GM21423 (cell line): ENCODE results near the gene TESK2.
"Not testable (repeated sequence)": the region's sequence is repeated elsewhere in the genome, so short reads cannot be mapped to it uniquely, and the experiment has no call there.

Source experiments
- ATAC-seq: cut with Tn5 transposase; IDR thresholded peaks from one replicate; pipeline ENCODE4 v1.9.1; 2021; ENCODE audit warnings: mild to moderate bottlenecking, moderate library complexity; ENCODE audit not compliant: unreplicated experiment

The TESK2 gene

GRCh38 chr1:45474194-45474593 is 16.8 kb downstream of the TESK2 start:
- not testable (repeated sequence) for ATAC-seq

GRCh38 chr1:45473302-45473701 is 17.7 kb downstream of the TESK2 start:
- ATAC-seq: peak; percentile 64

GRCh38 chr1:45470306-45470798 is 20.6 kb downstream of the TESK2 start:
- no peak for ATAC-seq

GRCh38 chr1:45467353-45467752 is 23.6 kb downstream of the TESK2 start:
- ATAC-seq: not testable (repeated sequence)

GRCh38 chr1:45465277-45465676 is 25.7 kb downstream of the TESK2 start:
- ATAC-seq: no peak

- ATAC-seq: no peak
These were observed 32.1 kb downstream of the TESK2 start for GRCh38 chr1:45458894-45459293.

GRCh38 chr1:45456531-45456930 is 34.4 kb downstream of the TESK2 start:
- no peak for ATAC-seq

GRCh38 chr1:45455162-45455561 is 35.8 kb downstream of the TESK2 start:
- no peak for ATAC-seq

- no peak for ATAC-seq
These were observed 36.5 kb downstream of the TESK2 start for GRCh38 chr1:45454464-45454863.

- ATAC-seq: no peak
These were observed 38.5 kb downstream of the TESK2 start for GRCh38 chr1:45452503-45452902.

- no peak for ATAC-seq
These were observed 42.6 kb downstream of the TESK2 start for GRCh38 chr1:45448357-45448756.

- no peak for ATAC-seq
These were observed 43.9 kb downstream of the TESK2 start for GRCh38 chr1:45446950-45447672.

- ATAC-seq: no peak
These were observed 44.4 kb downstream of the TESK2 start for GRCh38 chr1:45446530-45446929.

- ATAC-seq: no peak
These were observed 46.3 kb downstream of the TESK2 start for GRCh38 chr1:45444609-45445131.

- ATAC-seq: no peak
These were observed 47.1 kb downstream of the TESK2 start for GRCh38 chr1:45443580-45444446.

GRCh38 chr1:45442272-45442671 is 48.7 kb downstream of the TESK2 start:
- ATAC-seq: no peak

GRCh38 chr1:45437323-45437722 is 53.6 kb downstream of the TESK2 start:
- ATAC-seq: no peak

- ATAC-seq: no peak
These were observed 60.5 kb downstream of the TESK2 start for GRCh38 chr1:45430490-45430889.

- no peak for ATAC-seq
These were observed 61.3 kb downstream of the TESK2 start for GRCh38 chr1:45429561-45430159.

GRCh38 chr1:45423906-45424678 is 66.9 kb downstream of the TESK2 start:
- no peak for ATAC-seq

GRCh38 chr1:45421935-45422334 is 69.0 kb downstream of the TESK2 start:
- ATAC-seq: no peak
